Measurements from ENCODE around the gene RNPEPL1.

- TF ChIP-seq, protein P1, sequence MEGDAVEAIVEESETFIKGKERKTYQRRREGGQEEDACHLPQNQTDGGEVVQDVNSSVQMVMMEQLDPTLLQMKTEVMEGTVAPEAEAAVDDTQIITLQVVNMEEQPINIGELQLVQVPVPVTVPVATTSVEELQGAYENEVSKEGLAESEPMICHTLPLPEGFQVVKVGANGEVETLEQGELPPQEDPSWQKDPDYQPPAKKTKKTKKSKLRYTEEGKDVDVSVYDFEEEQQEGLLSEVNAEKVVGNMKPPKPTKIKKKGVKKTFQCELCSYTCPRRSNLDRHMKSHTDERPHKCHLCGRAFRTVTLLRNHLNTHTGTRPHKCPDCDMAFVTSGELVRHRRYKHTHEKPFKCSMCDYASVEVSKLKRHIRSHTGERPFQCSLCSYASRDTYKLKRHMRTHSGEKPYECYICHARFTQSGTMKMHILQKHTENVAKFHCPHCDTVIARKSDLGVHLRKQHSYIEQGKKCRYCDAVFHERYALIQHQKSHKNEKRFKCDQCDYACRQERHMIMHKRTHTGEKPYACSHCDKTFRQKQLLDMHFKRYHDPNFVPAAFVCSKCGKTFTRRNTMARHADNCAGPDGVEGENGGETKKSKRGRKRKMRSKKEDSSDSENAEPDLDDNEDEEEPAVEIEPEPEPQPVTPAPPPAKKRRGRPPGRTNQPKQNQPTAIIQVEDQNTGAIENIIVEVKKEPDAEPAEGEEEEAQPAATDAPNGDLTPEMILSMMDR (IDR thresholded peaks at IDR 0.05; ENCODE audit: low read length): no peak
- no peak for TF ChIP-seq EZH2 (optimal IDR thresholded peaks at IDR 0.05; ENCODE audit: low read depth, low read length)
Observed at GRCh38 chr2:240558236-240558761, 10.0 kb upstream of the RNPEPL1 start.

All from MM.1S (cell line).